ENCODE data around the gene C11orf52. TPM values are rescaled to one million over a fixed set of nuclear protein-coding genes. Genes with fewer than 3 reads are reported as not detected.

C11orf52 gene
- total and polyA plus RNA-seq, 2 of the 13 experiments (the other 11 are each of a cell fraction or from before 2014, with no cell fraction given), result 7.4 to 11.0 TPM

GRCh38 chr11:111935317-111936039 lies 16.8 kb downstream of the C11orf52 start (continued):
- TF ChIP-seq ATF4 (CRISPR knock-in tag; IDR thresholded peaks at IDR 0.05), result peak in 1 of 2 experiments; percentile 63; a peak in 2 of 4 replicates
- TF ChIP-seq ZNF841 (CRISPR knock-in tag; IDR thresholded peaks at IDR 0.05; ENCODE audit: borderline replicate concordance), result no peak
- no peak for TF ChIP-seq MTERF4 (CRISPR knock-in tag; IDR thresholded peaks at IDR 0.05)
- no peak for TF ChIP-seq KAT7 (CRISPR knock-in tag; IDR thresholded peaks at IDR 0.05; ENCODE audit: borderline replicate concordance)
- no peak; the same call in 1 of the 2 replicates for TF ChIP-seq RFXANK (CRISPR knock-in tag; IDR thresholded peaks at IDR 0.05)
- no peak for TF ChIP-seq EZH2 (conservative IDR thresholded peaks at IDR 0.05; ENCODE audit: low read depth, low read length)
- no peak for TF ChIP-seq NR3C1 (CRISPR knock-in tag; IDR thresholded peaks at IDR 0.05)
- TF ChIP-seq SALL1 (CRISPR knock-in tag; IDR thresholded peaks at IDR 0.05), result peak; percentile 51; the same call in 1 of the 2 replicates
- no peak for TF ChIP-seq ZNF318 (CRISPR knock-in tag; IDR thresholded peaks at IDR 0.05)
- no peak for TF ChIP-seq REPIN1 (CRISPR knock-in tag; IDR thresholded peaks at IDR 0.05; ENCODE audit: borderline replicate concordance, low read depth)
- TF ChIP-seq BCL3 (CRISPR knock-in tag; IDR thresholded peaks at IDR 0.05), result no peak
- no peak for TF ChIP-seq STAT5B (CRISPR knock-in tag; IDR thresholded peaks at IDR 0.05)
- TF ChIP-seq KDM3A (CRISPR knock-in tag; IDR thresholded peaks at IDR 0.05; ENCODE audit: low read depth), result no peak
- TF ChIP-seq SMYD3 (CRISPR knock-in tag; IDR thresholded peaks at IDR 0.05), result no peak
- no peak for TF ChIP-seq ARNTL (CRISPR knock-in tag; IDR thresholded peaks at IDR 0.05)
- no peak for TF ChIP-seq TBP (CRISPR knock-in tag; IDR thresholded peaks at IDR 0.05)
- no peak for TF ChIP-seq NAIF1 (CRISPR knock-in tag; IDR thresholded peaks at IDR 0.05; ENCODE audit: borderline replicate concordance)
- no peak for TF ChIP-seq MAF1 (CRISPR knock-in tag; IDR thresholded peaks at IDR 0.05; ENCODE audit: borderline replicate concordance)
- no peak for TF ChIP-seq ZNF552 (CRISPR knock-in tag; IDR thresholded peaks at IDR 0.05; ENCODE audit: borderline replicate concordance)
